Inflammatory macrophage (primary cell): ENCODE results near the gene TYW1.
"Not testable (repeated sequence)": the region's sequence is repeated elsewhere in the genome, so short reads cannot be mapped to it uniquely, and the experiment has no call there.

Experiments used
- DNase-seq, 2 donors: peaks; one replicate each; pipeline ENCODE4 v3.0.0-alpha.2; 2020 to 2022

Gene TYW1

DNA sequence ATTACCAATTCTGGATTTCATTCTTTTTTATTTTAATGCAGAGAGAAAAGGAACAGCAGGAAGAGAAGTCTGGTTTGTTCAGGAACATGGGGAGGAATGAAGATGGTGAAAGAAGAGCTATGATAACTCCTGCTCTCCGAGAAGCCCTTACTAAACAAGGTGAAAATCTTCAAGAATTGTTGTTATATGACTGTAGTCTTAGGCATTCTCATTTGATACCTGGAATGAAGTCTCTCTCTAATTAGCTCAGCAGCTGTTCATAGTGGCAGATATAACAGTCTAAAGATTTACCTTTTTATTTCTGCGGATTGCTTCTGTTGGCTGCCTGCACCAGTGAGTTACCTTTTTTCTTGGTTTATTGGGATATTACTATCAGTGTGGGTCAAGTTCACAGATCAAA, 53.3 kb downstream of the TYW1 start:
- DNase-seq = not testable (repeated sequence)

DNA sequence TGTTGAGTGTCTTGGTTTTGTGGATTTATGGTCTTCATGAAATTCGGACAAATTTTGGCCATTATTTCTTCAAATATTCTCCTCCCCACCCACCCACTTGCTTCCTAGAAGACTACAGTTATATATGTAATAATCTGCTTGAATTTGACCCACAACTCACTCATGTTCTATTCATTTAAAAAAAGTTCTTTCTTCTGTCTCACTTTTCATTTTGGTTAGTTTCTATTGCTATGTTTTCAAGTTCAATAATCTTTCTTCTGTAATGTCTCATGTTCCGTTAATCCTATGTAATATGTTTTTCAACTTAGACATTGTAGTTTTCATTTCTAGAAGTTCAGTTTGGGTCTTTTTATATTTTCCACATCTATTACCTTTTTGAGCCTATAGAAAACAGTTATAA, 55.5 kb downstream of the TYW1 start:
- not testable (repeated sequence) for DNase-seq

DNA sequence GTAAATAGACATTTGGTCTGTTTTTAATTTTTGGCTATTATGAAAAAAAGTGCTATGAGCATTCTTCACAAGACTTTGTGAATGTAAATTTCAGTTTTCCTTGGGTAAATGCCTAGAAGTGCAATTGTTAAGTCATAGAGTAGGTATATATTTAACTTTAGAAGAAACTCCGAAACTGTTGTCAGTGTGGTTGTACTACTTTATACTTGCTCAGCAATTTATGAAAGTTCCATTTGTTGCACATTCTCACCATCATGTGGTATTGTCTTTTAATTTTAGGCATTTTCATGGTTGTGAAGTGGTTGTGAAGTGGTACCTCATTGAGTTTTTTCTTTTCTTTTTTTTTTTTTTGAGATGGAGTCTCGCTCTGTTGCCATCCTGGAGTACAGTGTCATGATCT, 60.0 kb downstream of the TYW1 start:
- DNase-seq = no peak

DNA sequence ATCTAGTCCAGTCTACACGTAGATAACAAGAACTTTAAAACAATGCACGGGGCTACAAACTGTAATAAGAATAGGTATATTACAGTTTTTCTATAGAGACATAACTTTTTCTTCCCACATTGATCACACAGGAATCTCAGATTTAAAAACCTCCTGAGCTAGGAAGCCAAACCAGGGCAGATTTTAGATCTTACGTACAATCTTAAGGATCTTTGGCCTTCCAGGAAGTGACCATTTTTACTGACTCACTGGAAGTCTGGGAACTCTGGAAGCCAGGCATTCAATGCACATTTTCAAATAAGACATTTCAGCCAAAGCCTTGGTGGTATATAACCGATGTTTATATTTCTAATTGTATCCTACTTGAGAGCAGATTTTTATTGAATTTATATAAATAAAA, 64.7 kb downstream of the TYW1 start:
- DNase-seq = not testable (repeated sequence)

DNA sequence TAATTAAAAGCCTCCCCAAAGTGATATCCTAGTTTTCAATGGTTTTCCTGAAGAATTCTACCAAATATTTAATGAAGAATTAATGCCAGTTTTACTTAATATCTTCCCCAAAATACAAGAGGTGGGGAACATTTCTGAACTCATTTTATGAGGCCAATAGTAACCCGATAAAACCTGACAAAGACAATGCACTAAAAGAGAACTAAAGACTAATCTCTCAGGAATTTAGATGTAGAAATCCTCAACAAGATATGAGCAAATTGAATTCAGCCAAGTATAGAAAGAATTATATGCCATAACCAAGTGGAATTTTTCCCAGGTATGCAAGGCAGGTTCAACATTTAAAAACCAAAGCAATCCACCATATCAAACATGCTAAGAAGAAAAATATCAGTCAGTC, 66.2 kb downstream of the TYW1 start:
- not testable (repeated sequence) for DNase-seq

DNA sequence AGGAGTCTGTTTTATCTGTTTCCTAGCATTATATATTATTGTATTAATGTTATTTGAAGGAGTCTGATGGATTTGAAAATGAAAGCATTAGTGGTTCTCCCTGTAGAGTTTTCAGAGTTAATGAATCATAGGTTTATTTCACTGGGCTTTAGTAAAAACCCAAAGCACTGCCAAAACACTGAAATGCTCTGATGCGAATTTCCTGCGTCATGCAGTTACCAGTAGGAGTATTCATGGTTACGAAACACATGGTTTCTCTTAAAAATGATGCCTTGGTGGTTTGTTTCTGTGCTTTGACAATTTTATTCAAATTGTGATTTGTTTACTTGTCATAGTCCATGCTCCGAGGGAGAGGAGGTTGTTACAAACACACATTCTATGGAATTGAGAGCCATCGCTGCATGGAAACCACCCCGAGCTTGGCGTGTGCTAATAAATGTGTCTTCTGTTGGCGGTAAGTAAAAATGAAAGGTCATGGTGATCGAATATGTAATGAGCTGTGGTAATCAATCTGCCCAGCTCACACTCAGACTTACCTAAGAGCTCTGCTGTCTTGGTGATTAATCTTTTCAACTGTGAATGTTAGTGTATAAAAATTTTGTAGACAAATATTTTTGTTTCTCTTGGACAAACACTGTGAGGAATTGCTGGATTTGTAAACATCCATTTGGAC, 70.5 kb downstream of the TYW1 start:
- DNase-seq = not testable (repeated sequence)

DNA sequence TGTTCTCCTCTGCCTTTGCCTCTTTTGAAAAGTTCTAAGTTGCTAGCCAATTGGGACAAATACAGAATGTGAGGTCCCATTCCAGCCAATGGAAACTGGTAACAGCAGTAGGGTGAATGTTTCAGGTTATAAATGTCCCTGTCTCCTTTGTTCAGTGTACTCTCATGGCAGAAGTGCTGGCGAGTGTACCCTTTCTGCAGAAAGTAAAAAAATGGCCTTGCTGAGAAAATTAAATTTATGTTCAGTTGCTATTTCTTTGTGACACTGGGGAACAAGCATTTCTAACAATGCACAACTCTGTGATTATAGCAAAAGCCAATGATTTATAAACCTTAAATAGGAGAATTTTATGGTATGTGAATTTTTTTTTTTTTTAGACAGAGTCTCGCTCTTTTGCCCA, 79.5 kb downstream of the TYW1 start:
- DNase-seq = not testable (repeated sequence)

DNA sequence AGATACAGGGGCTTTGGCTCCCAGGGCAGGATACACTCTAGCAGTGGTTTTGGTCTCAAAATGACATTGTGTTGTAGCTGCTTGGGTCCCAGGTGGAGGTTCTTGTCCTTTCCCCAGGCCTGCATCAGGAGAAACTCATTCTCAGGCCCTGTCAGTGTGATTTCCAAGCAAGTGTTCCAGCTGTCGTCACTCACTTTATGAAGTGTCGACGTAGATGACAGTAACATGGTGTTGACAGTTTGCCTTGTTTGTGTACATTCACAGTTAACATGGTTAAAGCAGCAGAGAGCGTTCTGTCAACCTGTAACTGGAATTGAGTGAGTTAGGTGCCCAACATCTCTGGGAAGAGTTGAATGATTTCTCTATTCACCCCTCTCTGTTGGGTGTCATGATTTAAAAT, 86.2 kb downstream of the TYW1 start:
- DNase-seq = not testable (repeated sequence)

DNA sequence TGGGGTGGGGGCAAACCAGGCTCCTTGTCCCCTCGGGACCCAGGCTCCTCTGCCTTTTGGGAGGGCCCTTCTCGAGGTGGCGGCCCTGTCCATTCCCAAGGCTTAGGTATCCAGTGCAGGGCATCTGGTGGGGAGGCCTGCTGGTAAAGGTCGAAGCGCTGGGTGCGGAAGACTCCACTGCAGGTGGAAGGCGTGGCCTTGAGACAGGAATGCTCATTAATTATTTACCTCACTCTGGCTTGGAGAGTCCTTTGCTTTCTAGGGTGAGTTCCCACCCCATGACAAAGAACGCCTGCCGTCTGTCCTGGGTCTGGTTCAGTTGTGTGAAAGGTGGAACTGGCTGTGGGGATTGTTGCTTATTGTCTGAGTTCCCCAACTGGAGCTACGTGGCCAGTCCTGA, 92.6 kb downstream of the TYW1 start:
- not testable (repeated sequence) for DNase-seq

DNA sequence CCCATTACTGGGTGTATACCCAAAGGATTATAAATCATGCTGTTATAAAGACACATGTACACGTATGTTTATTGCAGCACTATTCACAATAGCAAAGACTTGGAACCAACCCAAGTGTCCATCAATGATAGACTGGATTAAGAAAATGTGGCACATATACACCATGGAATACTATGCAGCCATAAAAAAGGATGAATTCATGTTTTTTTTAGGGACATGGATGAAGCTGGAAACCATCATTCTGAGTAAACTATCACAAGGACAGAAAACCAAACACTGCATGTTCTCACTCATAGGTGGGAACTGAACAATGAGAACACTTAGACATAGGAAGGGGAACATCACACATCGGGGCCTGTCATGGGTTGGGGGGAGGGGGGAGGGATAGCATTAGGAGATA, 94.4 kb downstream of the TYW1 start:
- DNase-seq = not testable (repeated sequence)

DNA sequence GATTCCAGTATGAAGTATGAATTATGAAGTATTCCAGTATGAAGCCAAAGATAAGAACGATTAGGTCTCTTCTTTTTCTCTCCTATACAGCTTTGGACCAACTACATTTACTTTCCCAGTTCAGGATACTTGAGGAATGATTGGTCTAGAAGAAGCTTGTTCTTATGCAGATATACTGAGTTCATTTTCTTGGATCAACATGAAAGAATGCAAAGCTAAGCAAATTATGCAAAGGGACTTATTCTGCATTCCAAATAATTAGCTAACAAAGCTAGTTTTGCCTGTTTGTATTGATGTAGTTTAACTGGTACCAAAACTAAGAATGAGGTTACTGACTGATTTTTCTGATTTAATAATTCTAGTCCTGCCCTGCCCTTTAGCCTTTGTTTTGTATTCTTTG, 101.4 kb downstream of the TYW1 start:
- DNase-seq = not testable (repeated sequence)

DNA sequence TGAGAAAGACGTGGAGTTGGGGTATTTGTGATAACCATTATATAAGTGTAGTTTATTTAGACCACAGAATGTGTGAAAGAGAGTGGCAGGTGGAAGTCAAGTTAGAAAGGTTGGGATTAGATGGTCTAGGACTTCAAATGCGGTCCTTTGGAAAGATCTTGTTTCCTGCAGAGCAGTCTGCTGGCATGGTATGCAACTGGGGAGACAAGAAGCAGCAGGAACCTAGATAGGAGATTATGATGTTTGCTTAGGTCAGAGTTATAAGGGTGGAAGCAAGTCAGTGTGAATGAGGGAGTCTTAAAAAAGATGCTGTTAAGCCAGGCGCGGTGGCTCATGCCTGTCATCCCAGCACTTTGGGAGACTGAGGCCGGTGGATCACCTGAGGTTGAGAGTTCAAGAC, 102.8 kb downstream of the TYW1 start:
- DNase-seq = not testable (repeated sequence)

DNA sequence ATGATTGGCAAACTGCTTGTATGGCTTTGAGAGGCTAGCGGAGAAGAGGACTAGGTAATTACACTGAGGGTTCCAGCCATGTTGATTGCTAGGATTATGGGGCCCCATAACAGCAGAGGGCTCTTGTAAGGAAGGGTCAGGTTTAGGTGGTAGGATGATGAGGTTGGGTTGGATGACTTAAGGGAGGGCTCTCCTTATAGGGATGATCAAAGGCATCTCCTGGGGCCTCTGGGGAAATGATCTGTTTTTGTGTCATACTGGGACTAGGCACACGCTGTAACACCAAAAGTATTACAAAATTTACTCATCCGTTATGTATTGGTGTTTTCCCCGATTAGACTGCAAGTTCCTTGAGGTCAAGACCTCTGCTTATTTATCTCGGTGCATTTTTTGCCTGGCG, 103.4 kb downstream of the TYW1 start:
- DNase-seq = not testable (repeated sequence)

DNA sequence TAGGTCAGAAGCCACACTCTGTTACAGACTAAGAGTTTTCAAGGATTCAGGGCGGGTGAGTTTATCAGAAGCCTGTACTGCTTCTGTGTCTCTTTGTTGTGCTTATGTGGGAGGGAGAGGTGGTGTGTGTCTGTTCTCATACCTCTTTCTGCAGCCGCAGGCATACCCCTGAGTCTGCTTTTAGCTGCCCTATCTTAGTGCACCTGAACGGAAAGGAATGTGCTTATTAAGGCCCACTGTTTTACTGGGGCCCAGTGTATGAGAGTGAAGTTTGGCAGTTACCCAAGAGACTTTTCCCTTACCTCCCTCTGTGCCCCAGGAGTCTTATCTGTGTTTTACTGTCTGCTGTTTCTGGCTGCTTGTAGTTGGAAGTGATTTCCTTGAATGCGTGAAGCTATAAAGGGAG, 104.3 kb downstream of the TYW1 start:
- no peak for DNase-seq

DNA sequence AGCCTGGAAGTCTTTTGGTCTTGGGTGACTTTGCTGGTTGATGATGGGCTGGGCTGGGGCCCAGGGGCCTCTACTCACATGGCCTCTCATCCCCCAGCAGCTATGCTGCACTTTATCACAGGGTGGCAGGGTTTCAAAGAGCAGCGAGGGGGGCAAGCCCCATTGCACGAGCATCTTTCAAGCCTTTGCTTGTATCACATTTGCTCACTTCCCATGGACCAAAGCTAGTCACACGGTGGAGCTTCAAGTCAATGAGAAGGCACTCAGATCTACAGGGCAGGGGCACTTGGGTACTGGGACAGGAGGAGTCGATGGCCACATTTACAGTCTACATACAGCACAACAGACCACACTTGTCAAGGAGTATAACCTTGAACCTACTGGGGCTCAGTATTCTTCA, 108.3 kb downstream of the TYW1 start:
- not testable (repeated sequence) for DNase-seq

DNA sequence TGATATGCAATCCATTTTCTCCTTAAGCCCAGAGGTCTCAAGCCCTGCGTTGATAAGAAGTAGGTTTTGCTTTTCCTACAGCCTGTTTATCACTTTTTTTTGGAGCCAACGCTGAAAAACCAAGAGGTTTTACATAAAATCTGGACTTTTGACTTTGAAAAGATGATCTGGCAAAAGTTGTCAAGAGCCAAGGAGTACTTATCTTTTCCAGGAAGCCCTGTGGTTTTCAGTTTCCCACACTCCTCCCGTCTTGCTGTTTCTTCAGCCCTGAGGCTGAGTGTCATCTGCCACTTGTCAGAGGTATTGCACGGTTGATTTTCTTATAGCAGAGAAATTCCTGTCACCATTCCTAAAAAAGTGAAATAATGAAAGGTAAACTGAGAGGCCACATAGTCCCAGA, 108.7 kb downstream of the TYW1 start:
- DNase-seq = peak; percentile 9 to 26

DNA sequence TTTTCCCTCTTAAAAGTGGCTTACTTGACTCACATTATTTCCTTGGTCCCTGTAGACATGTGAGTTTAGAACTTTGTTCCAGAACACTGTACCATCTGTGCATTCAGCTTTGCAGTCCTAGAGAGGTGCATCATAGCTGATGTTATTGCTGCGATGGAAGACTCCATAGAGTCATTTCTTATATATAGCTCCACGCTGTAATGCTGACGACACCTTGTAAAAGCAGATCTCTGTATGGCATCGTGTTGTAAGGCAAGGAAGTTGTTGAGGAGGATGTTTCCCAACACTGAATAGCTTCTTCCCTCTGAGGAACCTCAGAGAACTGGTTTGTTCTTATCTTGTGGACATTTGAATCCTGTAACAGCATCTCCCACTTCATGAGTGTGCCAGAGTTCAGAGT, 109.6 kb downstream of the TYW1 start:
- DNase-seq = peak; percentile 58 to 78

DNA sequence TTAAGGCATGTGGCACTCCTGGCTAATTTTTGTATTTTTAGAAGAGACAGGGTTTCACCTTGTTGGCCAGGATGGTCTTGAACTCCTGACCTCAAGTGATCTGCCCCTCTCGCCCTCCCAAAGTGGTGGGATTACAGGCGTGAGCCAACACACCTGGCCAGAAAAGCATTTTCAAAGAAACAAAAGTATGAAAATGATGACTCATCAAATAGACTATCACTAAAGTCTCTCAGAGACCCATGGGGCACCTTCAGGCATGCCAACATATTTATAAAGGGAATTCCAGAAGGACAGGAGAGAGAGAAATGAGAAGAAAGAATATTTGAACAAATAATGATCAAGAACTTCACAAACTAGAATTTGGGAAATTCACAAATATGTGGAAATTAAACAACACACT, 114.7 kb downstream of the TYW1 start:
- DNase-seq = not testable (repeated sequence)

DNA sequence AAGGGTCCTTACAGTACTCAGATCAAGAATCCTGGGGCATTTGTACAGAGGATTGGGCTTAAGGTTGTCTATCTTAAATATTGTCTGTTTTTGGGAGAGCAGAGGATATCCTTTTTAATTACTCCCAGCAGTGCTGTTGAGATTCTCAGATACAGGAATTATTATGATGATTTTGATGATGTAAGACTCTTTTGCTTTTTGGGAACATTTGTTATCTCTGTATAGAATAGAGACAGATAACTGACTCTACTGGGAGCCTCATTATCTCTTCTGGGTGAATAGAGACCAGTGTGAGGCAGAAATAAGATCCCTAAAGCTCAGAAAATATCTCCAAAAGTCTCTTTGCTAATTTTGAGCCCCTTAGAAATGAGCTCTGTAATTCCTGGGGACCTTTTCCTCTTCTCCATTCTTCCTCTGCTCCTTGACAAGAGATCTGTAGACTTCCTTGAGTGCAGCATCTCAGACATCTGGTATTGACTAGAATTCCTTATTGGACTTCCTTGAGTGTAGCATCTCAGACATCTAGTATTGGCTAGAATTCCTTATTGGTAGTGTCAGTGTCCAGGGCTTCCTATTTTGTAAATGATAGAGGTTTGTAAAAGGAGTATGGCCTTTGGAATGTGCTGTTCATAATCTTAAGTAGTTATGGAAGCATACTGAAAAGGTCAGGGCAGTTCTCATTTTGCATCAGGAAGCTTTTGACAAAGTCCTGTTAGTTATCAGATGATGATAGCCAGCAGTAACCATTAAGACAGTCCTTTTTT, 118.0 kb downstream of the TYW1 start:
- not testable (repeated sequence) for DNase-seq

DNA sequence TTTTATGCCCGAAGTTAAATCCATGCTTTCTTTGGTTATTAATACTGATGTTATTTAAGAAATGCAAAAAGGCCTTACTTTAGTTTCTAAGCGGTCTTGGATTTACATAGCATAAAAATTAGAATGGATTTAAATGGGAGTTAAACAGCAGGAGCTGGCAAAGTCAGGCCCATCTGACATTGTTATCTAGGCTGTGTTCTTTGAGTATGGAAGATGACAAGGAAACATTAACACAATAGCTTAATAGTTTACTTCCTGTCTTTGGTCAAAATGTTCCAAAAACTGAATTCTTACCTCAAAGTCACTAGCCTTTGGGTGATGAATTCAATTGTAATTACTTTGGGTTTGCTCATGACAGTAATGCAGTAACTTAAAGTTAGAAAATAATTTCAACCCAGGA, 123.9 kb downstream of the TYW1 start:
- not testable (repeated sequence) for DNase-seq

DNA sequence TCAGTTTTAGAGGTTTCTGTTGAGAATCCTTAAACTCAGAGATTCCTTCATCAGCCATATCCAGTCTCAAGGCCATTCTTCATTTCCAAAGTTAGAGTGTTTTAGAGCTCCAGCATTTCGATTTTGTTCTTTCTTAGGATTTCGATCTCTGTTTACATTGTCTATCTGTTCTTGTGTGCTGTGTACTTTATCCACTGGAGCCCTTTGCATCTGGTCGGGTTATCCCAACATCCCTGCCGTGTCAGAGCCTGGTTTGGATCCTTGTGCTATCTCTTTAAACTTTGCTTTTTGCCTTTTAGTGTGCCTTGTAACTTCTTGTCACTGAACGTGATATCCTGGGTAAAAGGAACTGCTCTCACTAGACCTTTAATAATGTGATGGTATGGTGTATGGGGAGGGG, 131.6 kb downstream of the TYW1 start:
- not testable (repeated sequence) for DNase-seq

DNA sequence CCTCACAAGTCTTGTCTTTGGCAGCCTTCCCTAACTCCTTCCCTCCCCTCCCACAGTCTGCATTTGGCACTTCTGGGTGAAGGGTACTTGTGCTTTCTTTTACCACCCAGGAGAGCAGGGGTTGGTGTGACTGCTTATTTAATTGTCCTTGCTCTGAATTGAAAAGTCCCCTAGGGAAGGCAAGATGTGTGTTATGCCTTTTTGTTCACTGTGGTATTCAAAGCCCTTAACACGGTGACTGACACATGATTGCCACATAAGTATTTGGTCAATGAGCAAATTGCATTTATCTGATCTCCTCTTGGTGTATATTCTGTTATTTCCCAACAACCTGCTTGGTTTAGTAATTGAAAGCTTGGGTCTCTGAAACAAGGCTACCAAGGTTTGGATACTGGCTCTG, 134.1 kb downstream of the TYW1 start:
- not testable (repeated sequence) for DNase-seq

DNA sequence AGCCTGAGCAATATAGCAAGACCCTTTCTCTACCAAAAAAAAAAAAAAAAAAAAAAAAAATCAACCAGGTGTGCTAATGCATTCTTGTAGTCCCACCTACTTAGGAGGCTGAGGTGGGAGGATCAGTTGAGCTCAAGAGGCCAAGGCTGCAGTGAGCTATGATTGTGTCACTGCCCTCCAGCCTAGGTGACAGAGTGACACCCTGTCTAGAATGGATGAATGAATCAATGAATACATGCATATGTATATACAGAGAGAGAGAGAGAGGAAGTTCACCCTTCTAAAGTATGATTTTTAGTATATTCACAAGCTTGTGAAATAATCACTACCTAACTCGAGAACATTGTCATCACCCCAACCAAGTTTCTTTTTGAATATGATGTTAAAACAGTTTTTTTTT, 138.3 kb downstream of the TYW1 start:
- not testable (repeated sequence) for DNase-seq
